ENCODE data around the gene INAFM1.
"Not testable (repeated sequence)": the region's sequence is repeated elsewhere in the genome, so short reads cannot be mapped to it uniquely, and the experiment has no call there.

Gene INAFM1

GRCh38 chr19:47271949-47272348, 2.7 kb upstream of the INAFM1 start:
- no peak for DNase-seq

- no peak for DNase-seq
Measured at GRCh38 chr19:47272448-47273312, 2.0 kb upstream of the INAFM1 start.

- DNase-seq: peak; percentile 22
Measured at GRCh38 chr19:47273313-47274070, 1.2 kb upstream of the INAFM1 start.

GRCh38 chr19:47274891-47275761, 441 bp downstream of the INAFM1 start:
- no peak for DNase-seq

- no peak for DNase-seq
Measured at GRCh38 chr19:47275791-47276461, 1.2 kb downstream of the INAFM1 start.

- DNase-seq: not testable (repeated sequence)
Measured at GRCh38 chr19:47276513-47276912, 1.8 kb downstream of the INAFM1 start.

GRCh38 chr19:47280183-47280797, 5.6 kb downstream of the INAFM1 start:
- DNase-seq: no peak

- DNase-seq: no peak
Measured at GRCh38 chr19:47283405-47284059, 8.8 kb downstream of the INAFM1 start.

GRCh38 chr19:47284324-47284899, 9.7 kb downstream of the INAFM1 start:
- peak; percentile 42 for DNase-seq

GRCh38 chr19:47296036-47296435, 21.4 kb downstream of the INAFM1 start:
- peak; percentile 48 for DNase-seq

- not testable (repeated sequence) for DNase-seq
Measured at GRCh38 chr19:47300867-47301266, 26.2 kb downstream of the INAFM1 start.

- no peak for DNase-seq
Measured at GRCh38 chr19:47302249-47302648, 27.6 kb downstream of the INAFM1 start.

GRCh38 chr19:47303966-47304365, 29.3 kb downstream of the INAFM1 start:
- DNase-seq: no peak

- DNase-seq: no peak
Measured at GRCh38 chr19:47305309-47305751, 30.6 kb downstream of the INAFM1 start.

- DNase-seq: no peak
Measured at GRCh38 chr19:47306303-47306702, 31.6 kb downstream of the INAFM1 start.

GRCh38 chr19:47309038-47309437, 34.4 kb downstream of the INAFM1 start:
- DNase-seq: no peak

GRCh38 chr19:47309608-47310007, 34.9 kb downstream of the INAFM1 start, which contains the start of gene C5AR1:
TSS of gene C5AR1 (plus strand) at chr19:47309861. CDS start at chr19:47309896, 35 bp downstream.
- DNase-seq: no peak

- DNase-seq: no peak
Measured at GRCh38 chr19:47310323-47310722, 35.6 kb downstream of the INAFM1 start.

GRCh38 chr19:47310819-47311218, 36.1 kb downstream of the INAFM1 start:
- DNase-seq: no peak

GRCh38 chr19:47312366-47313006, 37.8 kb downstream of the INAFM1 start:
- DNase-seq: no peak

Measured in NCI-H187 treated with DMSO at 0.1 percent for 48 hours (cell line).